ENCODE data around the gene ARID1A. TPM values are rescaled to one million over a fixed set of nuclear protein-coding genes. Genes with fewer than 3 reads are reported as not detected.

Gene ARID1A
- 40.4 and 47.7 TPM in 2 replicates for total RNA-seq

DNA sequence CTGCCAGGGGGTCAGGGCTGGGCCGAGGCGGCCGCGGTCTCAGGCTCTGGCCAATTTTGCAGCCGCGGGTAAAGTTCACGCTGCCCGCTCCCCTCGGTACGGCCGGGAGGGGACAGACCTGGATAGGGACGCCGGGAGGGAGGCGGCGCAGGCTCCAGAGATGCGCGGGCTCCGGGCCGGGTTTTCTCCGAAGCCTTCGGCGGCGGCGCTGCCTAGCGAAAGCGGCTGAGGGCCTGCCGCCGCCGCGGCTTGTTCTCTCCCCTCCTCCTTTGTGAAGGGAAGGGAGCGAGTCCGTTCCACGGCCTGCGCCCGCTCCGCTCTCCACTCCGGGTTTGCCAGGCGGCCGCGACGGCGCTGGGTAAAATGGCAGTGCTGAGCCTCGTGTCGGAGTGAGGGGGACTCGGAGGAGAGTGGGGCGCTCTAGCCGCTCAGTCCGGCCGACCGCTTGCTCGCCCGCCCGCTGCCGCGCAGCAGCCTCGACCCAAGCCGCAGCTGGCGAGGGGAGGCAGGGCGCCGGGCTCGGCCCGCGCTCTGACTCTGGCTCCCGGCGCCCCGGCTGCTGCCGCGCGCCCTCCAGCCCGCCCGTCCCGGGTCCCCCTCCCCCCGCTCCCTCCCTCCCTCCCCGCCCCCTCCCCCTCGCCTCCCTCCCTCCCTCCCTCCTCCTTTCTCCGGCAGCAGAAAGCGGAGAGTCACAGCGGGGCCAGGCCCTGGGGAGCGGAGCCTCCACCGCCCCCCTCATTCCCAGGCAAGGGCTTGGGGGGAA lies at the start of gene ARID1A:
Gene ARID1A, plus strand, starts transcription at position 660 of the 763 bp plus-strand sequence. CDS start 389 bp downstream, outside the sequence.

DNA sequence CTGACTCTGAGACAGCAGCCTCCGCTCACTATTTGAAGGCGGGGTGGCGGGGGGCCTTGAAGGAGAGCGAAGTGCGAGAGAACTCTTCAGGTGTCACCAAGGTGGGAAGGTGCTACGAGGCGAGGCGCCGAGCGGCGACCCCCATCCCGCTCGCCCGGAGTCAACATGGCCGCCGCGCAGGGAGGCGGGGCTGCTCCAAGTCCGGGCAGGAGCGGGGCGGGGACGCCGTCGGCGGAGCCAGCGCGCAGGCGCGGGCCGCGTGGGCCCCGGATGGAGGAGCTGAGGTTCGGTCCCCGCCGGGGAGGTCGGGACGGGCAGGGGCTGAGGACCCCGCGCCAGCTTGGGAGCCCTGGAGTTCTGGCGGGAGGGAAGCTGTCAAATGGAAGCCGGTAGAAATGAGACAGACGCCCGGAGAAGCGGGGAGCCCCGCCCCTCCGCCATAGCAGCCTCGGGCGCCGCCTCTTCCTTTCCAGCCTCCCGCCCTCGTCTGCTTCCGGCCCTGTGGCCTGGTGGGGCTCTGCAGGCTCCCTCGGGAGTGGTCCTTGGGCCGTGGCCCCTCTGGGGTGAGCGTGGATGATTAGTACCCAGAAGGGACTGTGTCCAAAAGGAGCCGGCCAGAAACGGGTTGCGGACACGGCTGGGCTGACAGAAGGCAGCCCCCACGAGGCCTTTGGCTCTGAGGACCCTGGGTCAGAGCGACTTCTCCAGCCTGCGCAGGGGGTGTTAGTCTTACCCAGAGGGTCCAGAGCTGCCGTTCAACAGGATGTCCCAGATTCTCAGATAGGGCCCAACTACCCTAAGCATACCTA lies 92.1 kb downstream of the ARID1A start, which contains the start of gene PIGV:
Gene PIGV, plus strand, starts transcription at position 245 of the 809 bp plus-strand sequence. CDS start 2,866 bp downstream, outside the sequence.

GRCh38 chr1:26826261-26827105 lies 130.7 kb downstream of the ARID1A start, which contains the start of gene ZDHHC18:
Gene ZDHHC18 (plus strand): TSS chr1:26826688. CDS start chr1:26826805, 117 bp downstream.

Small RNA genes within 50 kb of the gene (small RNA-seq; reads per million reads assigned to genes)
- gene AL627082.1 = not detected
- gene RN7SL165P = not detected

Other genes with a start within 250 kb of the ARID1A start
- gene HMGN2, start 223.6 kb upstream of the ARID1A start, total RNA-seq = 320 and 391 TPM in 2 replicates
- 12.1 and 18.1 TPM in 2 replicates for gene RPS6KA1, start 166.3 kb upstream of the ARID1A start, total RNA-seq
- 6.6 and 7.4 TPM in 2 replicates for gene PIGV, start 91.9 kb downstream of the ARID1A start, total RNA-seq
- 9.4 and 18.3 TPM in 2 replicates for gene ZDHHC18, start 130.7 kb downstream of the ARID1A start, total RNA-seq
- gene SFN, start 167.1 kb downstream of the ARID1A start, total RNA-seq = not detected in 2 replicates
- 10.4 and 11.2 TPM in 2 replicates for gene GPN2, start 194.3 kb downstream of the ARID1A start, total RNA-seq
- gene GPATCH3, start 204.5 kb downstream of the ARID1A start, total RNA-seq = 7.5 and 7.8 TPM in 2 replicates
- not detected in 2 replicates for gene NR0B2, start 218.0 kb downstream of the ARID1A start, total RNA-seq
- gene NUDC, start 225.7 kb downstream of the ARID1A start, total RNA-seq = 58.0 and 60.5 TPM in 2 replicates

Measured in thoracic aorta endothelial cell (primary cell).